ENCODE measurements around the gene CIB4.
A peak's percentile ranks its signal among the peaks of the same experiment; 100 is the strongest.

The CIB4 gene

GRCh38 chr2:26606847-26607190 is 34.3 kb downstream of the CIB4 start:
- intact Hi-C loops (cut with DNase I; ENCODE audit: low total_unique reads) = loop anchor here (2.0 kb wide), 1 partner anchor 138 kb away; no protein-coding TSS in a partner anchor
- DNase-seq = peak in 1 of 2 donors; percentile 33
- no peak for TF ChIP-seq CTCF (IDR thresholded peaks at IDR 0.05)
- Histone ChIP-seq H3K27ac (no peak overlapping the region), H3K36me3 (no peaks in the 10 kb centered on the region), H3K4me3 (no peak overlapping the region), H3K9me3 (no peaks in the 10 kb centered on the region), H3K27me3 (no peaks in the 10 kb centered on the region), H3K4me1 (peaks cover 0 to 11% (median 0%) of the 10 kb centered on the region in 4 donors)

GRCh38 chr2:26605999-26606846 is 34.9 kb downstream of the CIB4 start:
- H3K36me3 ChIP-seq = no peaks in the 10 kb centered on the region
- H3K9me3 ChIP-seq = no peaks in the 10 kb centered on the region
- DNase-seq = peak in 1 of 2 donors; percentile 60
- H3K4me1 ChIP-seq = peaks cover 0 to 11% (median 0%) of the 10 kb centered on the region in 4 donors
- intact Hi-C loops (cut with DNase I; ENCODE audit: low total_unique reads) = loop anchor here (2.0 kb wide), 1 partner anchor 139 kb away; no protein-coding TSS in a partner anchor
- H3K27ac ChIP-seq = no peak overlapping the region
- TF ChIP-seq CTCF (IDR thresholded peaks at IDR 0.05) = no peak
- H3K27me3 ChIP-seq = no peaks in the 10 kb centered on the region
- H3K4me3 ChIP-seq = no peak overlapping the region

DNA sequence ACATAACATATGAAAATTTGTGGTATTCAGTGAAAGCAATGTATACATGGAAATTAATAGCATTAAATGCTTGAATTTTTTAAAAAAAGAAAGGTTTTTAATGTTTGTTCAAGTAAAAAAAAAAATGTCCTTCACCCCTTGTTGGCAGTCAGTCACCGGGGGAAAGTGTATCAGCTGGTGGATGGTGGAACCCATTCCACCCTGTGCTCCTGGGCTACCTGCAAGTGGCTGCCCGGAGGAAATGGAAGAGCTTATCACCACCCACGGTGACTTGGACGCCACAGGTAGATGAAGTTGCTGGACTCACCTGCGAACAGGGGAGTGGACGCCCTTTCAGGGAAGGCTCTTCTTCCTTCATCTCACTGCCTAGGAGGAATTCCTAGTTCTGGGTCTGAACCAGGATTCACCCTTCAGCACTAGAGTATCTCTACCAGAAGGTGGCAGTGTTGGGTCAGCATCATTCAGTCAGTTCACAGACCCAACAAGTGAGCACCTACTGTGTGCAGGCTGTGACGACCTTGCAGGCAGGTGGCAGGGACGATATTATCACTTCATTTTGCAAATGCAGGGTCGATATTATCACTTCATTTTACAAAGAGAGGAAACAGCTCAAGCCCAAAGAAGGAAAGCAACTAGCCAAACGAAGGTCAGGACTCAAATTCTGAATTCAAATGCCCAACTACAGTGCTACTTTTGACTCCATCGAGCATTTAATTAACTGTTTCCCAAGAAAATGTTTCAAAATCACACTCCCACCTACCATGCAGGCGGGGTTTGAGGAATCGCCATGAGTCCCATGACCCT is 35.8 kb downstream of the CIB4 start:
- Histone ChIP-seq H3K36me3 (no peaks in the 10 kb centered on the region), H3K4me1 (peaks cover 0 to 11% (median 0%) of the 10 kb centered on the region in 4 donors), H3K27ac (no peak overlapping the region), H3K4me3 (no peak overlapping the region), H3K9me3 (no peaks in the 10 kb centered on the region), H3K27me3 (no peaks in the 10 kb centered on the region)
- intact Hi-C loops (cut with DNase I; ENCODE audit: low total_unique reads) = no loop called here
- peak in 1 of 2 donors; percentile 54 for DNase-seq
- peak; percentile 79 to 94 for TF ChIP-seq CTCF (IDR thresholded peaks at IDR 0.05)

DNA sequence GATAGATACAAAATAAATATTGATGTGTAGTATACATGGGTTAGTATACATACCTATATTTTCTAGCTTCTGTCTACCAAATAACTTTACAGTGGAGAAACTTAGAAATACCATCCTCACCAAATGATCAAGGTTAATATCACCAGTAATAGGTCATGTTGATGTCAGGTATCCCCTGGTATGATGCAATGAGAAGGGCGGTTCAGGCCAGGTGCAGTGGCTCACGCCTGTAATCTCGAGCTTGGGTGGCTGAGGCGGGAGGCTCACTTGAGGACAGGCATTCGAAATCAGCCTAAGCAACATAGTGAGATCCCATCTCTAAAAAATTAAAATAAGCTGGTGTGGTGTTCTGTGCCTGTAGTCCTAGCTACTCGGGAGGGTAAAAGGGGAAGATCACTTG is 38.6 kb downstream of the CIB4 start:
- intact Hi-C loops (cut with DNase I; ENCODE audit: low total_unique reads) = no loop called here
- Histone ChIP-seq H3K4me3 (no peak overlapping the region), H3K4me1 (peaks cover 0 to 14% (median 4%) of the 10 kb centered on the region in 4 donors), H3K9me3 (no peaks in the 10 kb centered on the region), H3K36me3 (no peaks in the 10 kb centered on the region), H3K27ac (no peak overlapping the region), H3K27me3 (no peaks in the 10 kb centered on the region)
- TF ChIP-seq CTCF (IDR thresholded peaks at IDR 0.05) = no peak
- DNase-seq = peak in 1 of 2 donors; percentile 25

DNA sequence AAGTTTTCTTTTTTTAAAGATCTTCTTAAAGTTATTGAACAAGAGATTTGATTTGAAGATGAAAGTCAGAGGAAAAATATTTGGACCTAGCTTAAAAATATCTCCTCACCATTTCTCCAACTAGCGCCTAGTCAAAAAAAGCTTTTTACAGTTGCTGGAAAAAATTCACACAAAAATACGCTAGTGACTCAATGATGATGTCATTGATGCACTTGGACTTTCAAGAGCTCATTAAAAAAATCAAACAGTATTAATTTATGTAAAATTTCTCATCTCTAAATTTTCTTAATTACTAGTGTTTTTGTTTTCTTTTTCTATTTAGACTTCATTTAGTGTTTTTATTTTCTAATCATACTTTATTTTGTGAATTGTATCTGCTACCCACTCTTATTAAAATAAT is 41.8 kb downstream of the CIB4 start:
- intact Hi-C loops (cut with DNase I; ENCODE audit: low total_unique reads) = no loop called here
- TF ChIP-seq CTCF (IDR thresholded peaks at IDR 0.05) = no peak
- H3K27ac ChIP-seq = peak overlapping the region; percentile 5 to 15
- no peaks in the 10 kb centered on the region for H3K9me3 ChIP-seq
- H3K36me3 ChIP-seq = no peaks in the 10 kb centered on the region
- H3K4me1 ChIP-seq = peaks cover 0 to 13% (median 4%) of the 10 kb centered on the region in 4 donors
- no peak overlapping the region for H3K4me3 ChIP-seq
- DNase-seq = no peak
- H3K27me3 ChIP-seq = no peaks in the 10 kb centered on the region

All from tibial artery (tissue), 4 donors.